GM23338 (cell line): ENCODE results near the gene BCL10. TPM values are rescaled to one million over a fixed set of nuclear protein-coding genes. Genes with fewer than 3 reads are reported as not detected.
"Not testable (repeated sequence)": the region's sequence is repeated elsewhere in the genome, so short reads cannot be mapped to it uniquely, and the experiment has no call there.

ENCODE experiments used
- ATAC-seq: fragments of 200-7000 bp; cut with Tn5 transposase; 3 replicates; pipeline ENCODE4 v1.9.1; 2020
- DNase-seq: peaks from one replicate; pipeline ENCODE4 v3.0.0-alpha.2; 2015; ENCODE audit warnings: low spot score
- H2AFZ ChIP-seq: fragments of 200-600 bp; sonication (generic); 2 replicates; pipeline ENCODE4 v1.8.0; 2016; ENCODE audit warnings: antibody characterized with exemption, mild to moderate bottlenecking, moderate library complexity
- H3F3A ChIP-seq: fragments of 200-600 bp; sonication (generic); replicated peaks from 2 replicates; pipeline ENCODE4 v1.8.0; 2017; ENCODE audit warnings: antibody characterized with exemption, mixed run types, low read depth
- H3K27ac ChIP-seq: fragments of 200-600 bp; sonication (generic); 2 replicates; pipeline ENCODE4 v1.6.1; 2016; ENCODE audit warnings: low read depth
- H3K27me3 ChIP-seq: fragments of 200-600 bp; sonication (generic); 2 replicates; pipeline ENCODE4 v1.8.0; 2016; ENCODE audit warnings: mild to moderate bottlenecking, mixed run types, moderate library complexity; ENCODE audit not compliant: insufficient read depth
- H3K36me3 ChIP-seq: fragments of 200-600 bp; sonication (generic); 2 replicates; pipeline ENCODE4 v1.8.0; 2016; ENCODE audit warnings: mild to moderate bottlenecking; ENCODE audit not compliant: insufficient read depth
- H3K4me1 ChIP-seq: fragments of 200-600 bp; sonication (generic); 2 replicates; pipeline ENCODE4 v1.8.0; 2016; ENCODE audit warnings: mild to moderate bottlenecking, moderate library complexity; ENCODE audit not compliant: insufficient read depth
- H3K4me2 ChIP-seq: fragments of 200-600 bp; sonication (generic); 2 replicates; pipeline ENCODE4 v1.7.1; 2017; ENCODE audit warnings: mixed run types
- H3K4me3 ChIP-seq: fragments of 200-600 bp; sonication (generic); 2 replicates; pipeline ENCODE4 v1.6.1; 2016; ENCODE audit warnings: mixed run types
- H3K79me2 ChIP-seq: fragments of 200-600 bp; sonication (generic); replicated peaks from 2 replicates; pipeline ENCODE4 v1.8.0; 2017; ENCODE audit warnings: mild to moderate bottlenecking; ENCODE audit not compliant: insufficient read depth
- H3K9me2 ChIP-seq: fragments of 200-600 bp; sonication (generic); 2 replicates; pipeline ENCODE4 v1.8.0; 2017; ENCODE audit not compliant: insufficient read depth
- H4K20me1 ChIP-seq: fragments of 200-600 bp; sonication (generic); replicated peaks from 2 replicates; pipeline ENCODE4 v1.8.0; 2017; ENCODE audit warnings: mild to moderate bottlenecking; ENCODE audit not compliant: insufficient read depth
- H3K27ac Mint-ChIP-seq: 2 replicates; pipeline ENCODE4 v1.8.0; 2020; ENCODE audit warnings: inconsistent platforms, mild to moderate bottlenecking, moderate library complexity, mixed read lengths
- H3K27me3 Mint-ChIP-seq: 3 replicates; pipeline ENCODE4 v1.8.0; 2022; ENCODE audit warnings: low read depth, mild to moderate bottlenecking, moderate library complexity, mixed read lengths, inconsistent platforms; ENCODE audit not compliant: insufficient read depth, poor library complexity
- H3K36me3 Mint-ChIP-seq: 3 replicates; pipeline ENCODE4 v1.8.0; 2021; ENCODE audit warnings: low read depth, mild to moderate bottlenecking, inconsistent platforms, moderate library complexity, mixed read lengths
- H3K4me1 Mint-ChIP-seq: 3 replicates; pipeline ENCODE4 v1.8.0; 2020; ENCODE audit warnings: mild to moderate bottlenecking, inconsistent platforms, mixed read lengths
- H3K4me3 Mint-ChIP-seq: 3 replicates; pipeline ENCODE4 v1.8.0; 2021; ENCODE audit warnings: moderate library complexity, mild to moderate bottlenecking, inconsistent platforms, mixed read lengths
- H3K9me3 Mint-ChIP-seq: 3 replicates; pipeline ENCODE4 v1.8.0; 2020; ENCODE audit warnings: moderate library complexity, mild to moderate bottlenecking, inconsistent platforms, mixed read lengths
- CREB1 ChIP-seq: fragments of 250-450 bp; sonication (Bioruptor Pico); IDR thresholded peaks from 2 replicates; pipeline ENCODE4 v1.5.0; 2020; ENCODE audit warnings: low read depth, mild to moderate bottlenecking, moderate library complexity
- CTCF ChIP-seq, 2 experiments: fragments of 200-600 bp in 1 of 2; sonication (generic) in 1 of 2; conservative IDR thresholded peaks; 2 replicates each; pipeline versions ENCODE4 v1.5.1 to v1.6.1; 2016 to 2017; ENCODE audit warnings: antibody characterized with exemption in 2 of 2, low read depth in 2 of 2, mild to moderate bottlenecking in 2 of 2, moderate library complexity in 1 of 2
- EZH2phosphoT487 ChIP-seq: fragments of 200-600 bp; sonication (generic); IDR thresholded peaks from one replicate; pipeline ENCODE4 v1.8.1; 2018; ENCODE audit warnings: antibody characterized with exemption; ENCODE audit not compliant: unreplicated experiment
- JUNB ChIP-seq: IDR thresholded peaks from one replicate; pipeline ENCODE4 v1.6.1; 2016; ENCODE audit warnings: antibody characterized with exemption; ENCODE audit not compliant: unreplicated experiment
- NANOG ChIP-seq: IDR thresholded peaks from 2 replicates; pipeline ENCODE4 v1.6.1; 2016; ENCODE audit warnings: antibody characterized with exemption, borderline replicate concordance
- POLR2AphosphoS5 ChIP-seq: IDR thresholded peaks from 2 replicates; pipeline ENCODE4 v1.6.1; 2016; ENCODE audit warnings: antibody characterized with exemption, low read depth
- REST ChIP-seq: IDR thresholded peaks from one replicate; pipeline ENCODE4 v1.6.1; 2018; ENCODE audit warnings: antibody characterized with exemption; ENCODE audit not compliant: unreplicated experiment
- STAT1 ChIP-seq: IDR thresholded peaks from one replicate; pipeline ENCODE4 v1.6.1; 2016; ENCODE audit warnings: antibody characterized with exemption; ENCODE audit not compliant: unreplicated experiment
- ZNF114 ChIP-seq: fragments of 250-450 bp; sonication (Bioruptor Pico); IDR thresholded peaks from 2 replicates; pipeline ENCODE4 v1.5.0; 2020; ENCODE audit warnings: mild to moderate bottlenecking, moderate library complexity
- ZNF331 ChIP-seq: fragments of 250-450 bp; sonication (Bioruptor Pico); IDR thresholded peaks from 2 replicates; pipeline ENCODE4 v1.5.0; 2020; ENCODE audit warnings: low read depth, mild to moderate bottlenecking, moderate library complexity
- polyA plus RNA-seq: library from polyadenylated mRNA; unstranded; fragments of >200 nt; fragmentation: Nextera tagmentation; extraction: Ambion mirVana; gene quantifications from 2 replicates; pipeline ENCODE4 v1.2.1, GENCODE V29; 2016
- total RNA-seq: library from RNA; depleted of rRNA; stranded (reverse); fragments of >200 nt; shearing (Covaris generic); gene quantifications from 2 replicates; pipeline ENCODE4 v1.2.3, GENCODE V29; 2014

The BCL10 gene
- total and polyA plus RNA-seq, 2 experiments from 2014 or later: 23.1 to 33.7 TPM

DNA sequence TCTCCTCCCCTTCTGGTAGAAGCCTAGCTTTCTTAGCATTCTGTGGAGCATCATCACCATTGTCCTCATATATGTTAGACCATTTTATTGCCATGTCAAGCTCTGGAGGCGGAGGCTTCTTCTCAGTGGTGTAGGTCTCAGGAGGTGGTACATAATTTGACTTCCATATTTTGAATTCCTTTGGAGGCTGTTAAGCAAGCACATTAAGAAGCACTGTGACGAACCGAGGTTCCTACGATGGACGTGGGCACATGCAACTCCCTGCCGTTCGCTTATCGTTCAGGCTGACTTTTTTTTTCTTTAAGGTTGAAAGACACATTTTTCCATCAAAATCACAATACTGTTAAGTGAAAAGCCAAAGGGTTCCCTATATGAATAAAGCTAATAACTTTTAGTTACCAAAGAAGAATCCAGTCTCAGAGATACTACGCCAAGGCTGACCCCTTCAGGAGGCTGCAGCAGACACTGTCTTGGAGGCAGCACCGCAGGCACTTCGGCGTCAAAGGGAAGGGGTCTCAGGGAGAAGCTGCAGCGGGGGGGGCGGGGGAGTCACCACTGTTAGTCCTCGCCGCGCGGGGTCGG, 17.8 kb downstream of the BCL10 start:
- peaks cover 28% of the 10 kb centered on the region for H3K9me3 Mint-ChIP-seq
- Histone ChIP-seq H3K79me2 (peaks cover 46% of the 10 kb centered on the region), H3F3A (peaks cover 7% of the 10 kb centered on the region; the same call in 1 of the 2 replicates), H3K4me2 (peak overlapping the region; percentile 84), H4K20me1 (peaks cover 9% of the 10 kb centered on the region), H3K36me3 (peaks cover 32% of the 10 kb centered on the region), H3K27me3 (no peaks in the 10 kb centered on the region), H2AFZ (no peak overlapping the region), H3K4me3 (peak overlapping the region; percentile 92), H3K9me2 (no peaks in the 10 kb centered on the region; the same call in 1 of the 2 replicates), H3K4me1 (peaks cover 12% of the 10 kb centered on the region), H3K27ac (peak overlapping the region; percentile 57; the same call in 1 of the 2 replicates)
- ATAC-seq (peak; percentile 70; the same call in 2 of the 3 replicates), DNase-seq (no peak)
- H3K4me1 Mint-ChIP-seq: peaks cover 20% of the 10 kb centered on the region
- peaks cover 76% of the 10 kb centered on the region for H3K36me3 Mint-ChIP-seq
- H3K27ac Mint-ChIP-seq: peak overlapping the region; percentile 37; the same call in 1 of the 2 replicates
- TF ChIP-seq CTCF (conservative IDR thresholded peaks at IDR 0.05; ENCODE audit: low read depth in 2 of 2): peak; percentile 26 to 39
- no peak for TF ChIP-seq STAT1
- peaks cover 5% of the 10 kb centered on the region for H3K27me3 Mint-ChIP-seq
- peak overlapping the region; percentile 96 for H3K4me3 Mint-ChIP-seq

DNA sequence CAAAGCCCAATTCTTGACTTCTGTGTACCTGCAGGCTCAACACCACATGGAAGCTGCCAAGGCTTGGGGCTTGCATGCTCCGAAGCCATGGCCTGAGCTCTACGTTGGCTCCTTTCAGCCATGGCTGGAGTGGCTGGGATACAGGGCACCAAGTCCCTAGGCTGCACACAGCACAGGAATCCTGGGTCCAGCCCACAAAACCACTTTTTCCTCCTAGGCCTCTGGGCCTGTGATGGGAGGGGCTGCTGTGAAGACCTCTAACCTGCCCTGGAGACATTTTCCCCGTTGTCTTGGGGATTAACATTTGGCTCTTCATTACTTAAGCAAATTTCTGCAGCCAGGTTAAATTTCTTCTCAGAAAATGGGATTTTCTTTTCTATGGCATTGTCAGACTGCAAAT, 27.4 kb downstream of the BCL10 start:
- H3F3A ChIP-seq, H3K4me1 Mint-ChIP-seq, H3K4me3 Mint-ChIP-seq, DNase-seq, H3K27me3 ChIP-seq, H3K27ac ChIP-seq, H2AFZ ChIP-seq, H3K4me1 ChIP-seq, H3K4me3 ChIP-seq, ATAC-seq, H3K27ac Mint-ChIP-seq, H3K27me3 Mint-ChIP-seq, H3K9me2 ChIP-seq, H3K4me2 ChIP-seq: not testable (repeated sequence)
- Mint-ChIP-seq H3K9me3 (peaks cover 26% of the 10 kb centered on the region), H3K36me3 (peaks cover 51% of the 10 kb centered on the region)
- Histone ChIP-seq H3K79me2 (peaks cover 16% of the 10 kb centered on the region), H4K20me1 (peaks cover 12% of the 10 kb centered on the region), H3K36me3 (peaks cover 31% of the 10 kb centered on the region)

DNA sequence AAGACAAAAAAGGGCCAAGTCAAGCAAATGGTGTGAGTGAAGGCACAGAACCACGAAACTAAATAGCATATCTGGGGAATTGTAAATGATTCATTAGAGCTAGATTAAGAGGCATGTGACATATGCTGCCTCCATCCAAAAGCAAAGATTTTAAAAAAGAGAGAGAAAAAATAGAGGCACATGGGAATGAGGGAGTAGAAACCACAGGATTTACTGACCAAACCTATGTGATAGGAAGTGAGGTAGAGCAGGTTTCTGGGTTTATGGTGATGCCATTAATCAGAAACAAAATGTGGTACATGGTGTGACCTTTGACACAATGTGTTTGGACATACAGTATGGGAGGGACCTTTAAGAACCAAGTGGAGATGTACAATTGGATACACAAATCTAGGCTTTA, 30.5 kb downstream of the BCL10 start:
- H3K9me3 Mint-ChIP-seq: peaks cover 26% of the 10 kb centered on the region
- H3K4me3 Mint-ChIP-seq: no peak overlapping the region
- H3K4me1 Mint-ChIP-seq: peaks cover 16% of the 10 kb centered on the region
- Histone ChIP-seq H3K4me1 (peaks cover 6% of the 10 kb centered on the region; the same call in 1 of the 2 replicates), H3K9me2 (no peaks in the 10 kb centered on the region), H4K20me1 (no peaks in the 10 kb centered on the region), H3F3A (no peaks in the 10 kb centered on the region), H2AFZ (no peak overlapping the region), H3K4me3 (no peak overlapping the region), H3K4me2 (no peak overlapping the region), H3K27ac (no peak overlapping the region), H3K79me2 (no peaks in the 10 kb centered on the region), H3K36me3 (peaks cover 1% of the 10 kb centered on the region; the same call in 1 of the 2 replicates), H3K27me3 (no peaks in the 10 kb centered on the region)
- ATAC-seq (no peak), DNase-seq (no peak)
- H3K27ac Mint-ChIP-seq: no peak overlapping the region
- TF ChIP-seq ZNF331 (no peak), CREB1 (CRISPR knock-in tag) (no peak), POLR2AphosphoS5 (no peak), JUNB (no peak), CTCF (conservative IDR thresholded peaks at IDR 0.05; ENCODE audit: low read depth in 2 of 2) (no peak), NANOG (no peak), EZH2phosphoT487 (no peak), REST (no peak), ZNF114 (CRISPR knock-in tag) (no peak)
- no peaks in the 10 kb centered on the region for H3K27me3 Mint-ChIP-seq
- peaks cover 23% of the 10 kb centered on the region for H3K36me3 Mint-ChIP-seq
